Type B pancreatic cell (in vitro differentiated cells): ENCODE data around the gene ACSM2B. TPM values are rescaled to one million over a fixed set of nuclear protein-coding genes. Genes with fewer than 3 reads are reported as not detected.
"Not testable (repeated sequence)": the region's sequence is repeated elsewhere in the genome, so short reads cannot be mapped to it uniquely, and the experiment has no call there.

ENCODE experiments used
- DNase-seq: peaks from one replicate; pipeline ENCODE4 v3.0.0; 2021; ENCODE audit warnings: mixed read lengths; ENCODE audit not compliant: unreplicated experiment; ENCODE audit errors: extremely low spot score
- H3K27ac Mint-ChIP-seq: 2 replicates; pipeline ENCODE4 v1.8.0; 2021; ENCODE audit warnings: mild to moderate bottlenecking, mixed read lengths
- H3K27me3 Mint-ChIP-seq: 2 replicates; pipeline ENCODE4 v1.8.0; 2021; ENCODE audit warnings: mixed read lengths
- H3K36me3 Mint-ChIP-seq: 2 replicates; pipeline ENCODE4 v1.8.0; 2021; ENCODE audit warnings: mixed read lengths
- H3K4me1 Mint-ChIP-seq: one replicate; pipeline ENCODE4 v1.8.0; 2021; ENCODE audit warnings: mixed read lengths; ENCODE audit not compliant: unreplicated experiment
- H3K4me3 Mint-ChIP-seq: 2 replicates; pipeline ENCODE4 v1.8.0; 2021; ENCODE audit warnings: mild to moderate bottlenecking, mixed read lengths
- H3K9me3 Mint-ChIP-seq: 2 replicates; pipeline ENCODE4 v1.8.0; 2021; ENCODE audit warnings: mixed read lengths
- total RNA-seq: library from RNA; stranded (reverse); gene quantifications from 2 replicates; pipeline ENCODE4 v1.2.1, GENCODE V29; 2021; ENCODE audit warnings: low replicate concordance
- TF ChIP-seq, protein P1 (sequence below): fragments of 200-600 bp; sonication (generic); conservative IDR thresholded peaks from 2 replicates; pipeline ENCODE4 v1.5.0; 2021; ENCODE audit warnings: antibody characterized with exemption, mild to moderate bottlenecking

Gene ACSM2B
- total RNA-seq, 1 donor from 2014 or later, result 2.4 TPM

GRCh38 chr16:20538687-20539086 is 37.5 kb downstream of the ACSM2B start:
- Mint-ChIP-seq H3K36me3 (no peaks in the 10 kb centered on the region), H3K4me1 (no peaks in the 10 kb centered on the region), H3K27ac (no peak overlapping the region), H3K4me3 (no peak overlapping the region), H3K27me3 (peaks cover 8% of the 10 kb centered on the region), H3K9me3 (no peaks in the 10 kb centered on the region)
- no peak for DNase-seq
- TF ChIP-seq, protein P1, sequence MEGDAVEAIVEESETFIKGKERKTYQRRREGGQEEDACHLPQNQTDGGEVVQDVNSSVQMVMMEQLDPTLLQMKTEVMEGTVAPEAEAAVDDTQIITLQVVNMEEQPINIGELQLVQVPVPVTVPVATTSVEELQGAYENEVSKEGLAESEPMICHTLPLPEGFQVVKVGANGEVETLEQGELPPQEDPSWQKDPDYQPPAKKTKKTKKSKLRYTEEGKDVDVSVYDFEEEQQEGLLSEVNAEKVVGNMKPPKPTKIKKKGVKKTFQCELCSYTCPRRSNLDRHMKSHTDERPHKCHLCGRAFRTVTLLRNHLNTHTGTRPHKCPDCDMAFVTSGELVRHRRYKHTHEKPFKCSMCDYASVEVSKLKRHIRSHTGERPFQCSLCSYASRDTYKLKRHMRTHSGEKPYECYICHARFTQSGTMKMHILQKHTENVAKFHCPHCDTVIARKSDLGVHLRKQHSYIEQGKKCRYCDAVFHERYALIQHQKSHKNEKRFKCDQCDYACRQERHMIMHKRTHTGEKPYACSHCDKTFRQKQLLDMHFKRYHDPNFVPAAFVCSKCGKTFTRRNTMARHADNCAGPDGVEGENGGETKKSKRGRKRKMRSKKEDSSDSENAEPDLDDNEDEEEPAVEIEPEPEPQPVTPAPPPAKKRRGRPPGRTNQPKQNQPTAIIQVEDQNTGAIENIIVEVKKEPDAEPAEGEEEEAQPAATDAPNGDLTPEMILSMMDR, result no peak

GRCh38 chr16:20538181-20538580 is 38.0 kb downstream of the ACSM2B start:
- TF ChIP-seq, protein P1, result no peak
- Mint-ChIP-seq H3K4me1 (no peaks in the 10 kb centered on the region), H3K9me3 (no peaks in the 10 kb centered on the region), H3K27ac (no peak overlapping the region), H3K36me3 (no peaks in the 10 kb centered on the region), H3K27me3 (peaks cover 8% of the 10 kb centered on the region), H3K4me3 (no peak overlapping the region)
- DNase-seq, result no peak

DNA sequence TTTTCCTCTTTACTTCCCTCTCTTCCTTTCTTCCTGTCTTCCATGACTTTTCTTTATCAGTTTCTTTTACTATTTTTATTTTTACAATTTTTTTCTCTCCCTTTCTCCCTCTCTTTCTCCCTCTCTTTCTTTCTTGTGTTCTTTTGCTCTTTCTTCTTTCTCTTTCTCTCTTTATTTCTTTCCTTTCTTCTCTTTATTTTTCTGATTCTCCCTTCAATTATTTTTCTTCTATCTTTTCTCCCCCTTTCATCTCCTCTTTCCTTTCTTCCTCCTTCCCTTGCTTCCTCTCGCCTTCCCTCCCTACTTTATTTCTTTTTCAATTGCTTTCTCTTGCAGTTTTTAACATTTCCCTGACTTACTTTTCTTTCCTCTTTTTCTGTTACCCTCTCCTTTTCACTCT is 39.5 kb downstream of the ACSM2B start:
- H3K27me3 Mint-ChIP-seq, H3K36me3 Mint-ChIP-seq, H3K27ac Mint-ChIP-seq, H3K4me3 Mint-ChIP-seq, DNase-seq, H3K9me3 Mint-ChIP-seq, H3K4me1 Mint-ChIP-seq: not testable (repeated sequence)

GRCh38 chr16:20532284-20532792 is 43.8 kb downstream of the ACSM2B start:
- not testable (repeated sequence) for H3K36me3 Mint-ChIP-seq, H3K27me3 Mint-ChIP-seq, DNase-seq, H3K4me3 Mint-ChIP-seq, H3K4me1 Mint-ChIP-seq, H3K27ac Mint-ChIP-seq, H3K9me3 Mint-ChIP-seq

DNA sequence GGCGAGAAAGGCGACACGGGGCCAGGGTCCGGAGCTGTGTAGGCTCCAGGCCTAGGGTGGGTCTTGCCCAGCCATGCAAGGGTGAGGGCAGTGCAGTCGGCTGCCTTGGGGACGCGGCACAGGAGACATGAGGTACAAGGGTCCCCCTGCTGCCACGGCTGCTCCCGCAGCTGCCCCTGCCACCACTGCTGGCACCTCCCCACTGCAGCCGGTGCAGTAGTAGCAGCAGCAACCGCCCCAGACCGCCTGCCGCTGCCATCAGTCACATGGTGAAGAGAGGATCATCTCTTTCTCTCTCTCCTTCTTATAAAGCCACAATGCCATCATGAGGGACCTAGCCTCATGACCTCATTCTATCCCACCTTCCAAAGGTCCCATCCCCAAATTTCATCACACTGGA is 44.4 kb downstream of the ACSM2B start:
- not testable (repeated sequence) for H3K27ac Mint-ChIP-seq, H3K9me3 Mint-ChIP-seq, H3K27me3 Mint-ChIP-seq, H3K36me3 Mint-ChIP-seq, H3K4me3 Mint-ChIP-seq, H3K4me1 Mint-ChIP-seq, DNase-seq

- H3K36me3 Mint-ChIP-seq, result no peaks in the 10 kb centered on the region
- H3K4me3 Mint-ChIP-seq, result no peak overlapping the region
- TF ChIP-seq, protein P1, result no peak
- H3K9me3 Mint-ChIP-seq, result no peaks in the 10 kb centered on the region
- H3K27ac Mint-ChIP-seq, result no peak overlapping the region
- no peaks in the 10 kb centered on the region for H3K27me3 Mint-ChIP-seq
- no peaks in the 10 kb centered on the region for H3K4me1 Mint-ChIP-seq
- no peak for DNase-seq
Observed at GRCh38 chr16:20520103-20520502, 56.1 kb downstream of the ACSM2B start.

GRCh38 chr16:20519231-20519630 is 56.9 kb downstream of the ACSM2B start:
- no peak for DNase-seq
- H3K27ac Mint-ChIP-seq, result no peak overlapping the region
- H3K27me3 Mint-ChIP-seq, result no peaks in the 10 kb centered on the region
- no peaks in the 10 kb centered on the region for H3K9me3 Mint-ChIP-seq
- H3K36me3 Mint-ChIP-seq, result no peaks in the 10 kb centered on the region
- H3K4me3 Mint-ChIP-seq, result no peak overlapping the region
- no peaks in the 10 kb centered on the region for H3K4me1 Mint-ChIP-seq
- TF ChIP-seq, protein P1, result no peak
